GM12891 (cell line): Measurements from ENCODE around the gene TULP3. TPM values are rescaled to one million over a fixed set of nuclear protein-coding genes. Genes with fewer than 3 reads are reported as not detected.

Experiments
- DNase-seq: peaks from one replicate; pipeline ENCODE4 v3.0.0; 2011; ENCODE audit warnings: low spot score; ENCODE audit not compliant: insufficient read length
- FAIRE-seq: peaks from 2 replicates; lab custom pipeline; 2011; peaks lifted over from hg19 to GRCh38; lab: Jason Lieb, UNC
- PAX5 ChIP-seq: IDR thresholded peaks from 2 replicates; pipeline ENCODE4 v1.6.1; 2011; ENCODE audit warnings: low read length, moderate library complexity, mild to moderate bottlenecking; ENCODE audit not compliant: insufficient read depth, severe bottlenecking
- POLR2A ChIP-seq: IDR thresholded peaks from 2 replicates; pipeline ENCODE4 v1.6.1; 2011; ENCODE audit warnings: low read depth, low read length, control low read depth
- POLR2AphosphoS5 ChIP-seq: IDR thresholded peaks from 2 replicates; pipeline ENCODE4 v1.6.1; 2011; ENCODE audit warnings: low read depth, low read length, control low read depth
- POU2F2 ChIP-seq: IDR thresholded peaks from 2 replicates; pipeline ENCODE4 v1.6.1; 2011; ENCODE audit warnings: low read depth, mild to moderate bottlenecking, control low read depth, low read length, moderate library complexity
- SPI1 ChIP-seq: IDR thresholded peaks from 2 replicates; pipeline ENCODE4 v1.6.1; 2011; ENCODE audit warnings: low read depth, low read length, control low read depth
- TAF1 ChIP-seq: IDR thresholded peaks from 2 replicates; pipeline ENCODE4 v1.6.1; 2011; ENCODE audit warnings: low read depth, low read length, control low read depth
- polyA plus RNA-seq: library from polyadenylated mRNA; unstranded; fragments of >200 nt; gene quantifications from one replicate; pipeline ENCODE4 v1.2.1, GENCODE V29; 2012; ENCODE audit warnings: low read depth, missing spikeins, inconsistent platforms; ENCODE audit not compliant: missing spikeins

Gene TULP3, protein sequence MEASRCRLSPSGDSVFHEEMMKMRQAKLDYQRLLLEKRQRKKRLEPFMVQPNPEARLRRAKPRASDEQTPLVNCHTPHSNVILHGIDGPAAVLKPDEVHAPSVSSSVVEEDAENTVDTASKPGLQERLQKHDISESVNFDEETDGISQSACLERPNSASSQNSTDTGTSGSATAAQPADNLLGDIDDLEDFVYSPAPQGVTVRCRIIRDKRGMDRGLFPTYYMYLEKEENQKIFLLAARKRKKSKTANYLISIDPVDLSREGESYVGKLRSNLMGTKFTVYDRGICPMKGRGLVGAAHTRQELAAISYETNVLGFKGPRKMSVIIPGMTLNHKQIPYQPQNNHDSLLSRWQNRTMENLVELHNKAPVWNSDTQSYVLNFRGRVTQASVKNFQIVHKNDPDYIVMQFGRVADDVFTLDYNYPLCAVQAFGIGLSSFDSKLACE
- polyA plus RNA-seq, result 4.9 TPM

DNA sequence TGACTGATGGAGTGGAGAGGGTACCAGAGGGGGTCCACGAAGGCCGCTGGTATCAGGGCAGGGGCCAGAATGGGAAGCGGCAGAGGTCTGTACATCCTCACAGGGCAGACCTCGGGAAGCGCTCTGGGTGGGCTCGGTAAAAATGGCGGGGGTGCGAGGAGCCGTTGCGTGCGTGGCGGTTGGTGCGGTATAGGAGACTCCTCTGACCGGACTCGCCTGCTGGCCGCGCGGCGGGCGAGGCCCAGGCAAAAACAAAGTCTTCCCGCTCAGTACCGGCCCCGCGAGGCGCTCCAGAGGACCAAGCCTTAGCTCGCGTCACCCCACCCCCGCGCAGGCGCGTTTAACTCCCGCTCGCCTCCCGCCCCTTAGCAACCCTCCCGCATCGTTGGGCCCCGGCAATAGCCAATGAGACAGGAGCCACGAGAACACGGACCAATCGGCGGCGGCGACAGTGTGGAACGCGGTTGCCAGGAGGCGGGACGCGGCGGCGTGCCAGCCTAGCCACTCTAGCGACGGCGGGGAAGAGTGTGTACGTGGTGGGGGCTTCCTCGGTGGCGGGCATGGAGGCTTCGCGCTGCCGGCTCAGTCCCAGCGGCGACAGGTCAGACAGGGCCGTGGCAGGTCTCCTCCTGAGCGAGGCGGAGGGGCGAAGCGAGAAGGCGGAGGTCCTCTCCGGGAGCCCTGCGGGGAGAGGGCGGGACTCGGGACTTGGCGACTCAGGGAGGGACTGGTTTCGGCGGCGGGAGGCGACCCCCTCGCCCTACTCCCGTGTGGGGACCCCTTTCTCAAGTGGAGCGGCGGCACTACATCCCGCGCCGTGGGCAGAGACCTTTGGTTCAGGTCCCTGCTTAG lies at the start of gene TULP3:
TULP3 (plus strand) TSS at position 504 of the 852 bp plus-strand sequence; CDS start at position 561, 57 bp downstream.
- DNase-seq (peak; percentile 94), FAIRE-seq (peak; percentile 99)
- TF ChIP-seq PAX5, result no peak
- no peak for TF ChIP-seq SPI1
- TF ChIP-seq POLR2AphosphoS5, result peak; percentile 61; the same call in 1 of the 2 replicates
- no peak; the same call in 1 of the 2 replicates for TF ChIP-seq TAF1
- no peak; the same call in 1 of the 2 replicates for TF ChIP-seq POU2F2
- peak; percentile 42; the same call in 1 of the 2 replicates for TF ChIP-seq POLR2A

DNA sequence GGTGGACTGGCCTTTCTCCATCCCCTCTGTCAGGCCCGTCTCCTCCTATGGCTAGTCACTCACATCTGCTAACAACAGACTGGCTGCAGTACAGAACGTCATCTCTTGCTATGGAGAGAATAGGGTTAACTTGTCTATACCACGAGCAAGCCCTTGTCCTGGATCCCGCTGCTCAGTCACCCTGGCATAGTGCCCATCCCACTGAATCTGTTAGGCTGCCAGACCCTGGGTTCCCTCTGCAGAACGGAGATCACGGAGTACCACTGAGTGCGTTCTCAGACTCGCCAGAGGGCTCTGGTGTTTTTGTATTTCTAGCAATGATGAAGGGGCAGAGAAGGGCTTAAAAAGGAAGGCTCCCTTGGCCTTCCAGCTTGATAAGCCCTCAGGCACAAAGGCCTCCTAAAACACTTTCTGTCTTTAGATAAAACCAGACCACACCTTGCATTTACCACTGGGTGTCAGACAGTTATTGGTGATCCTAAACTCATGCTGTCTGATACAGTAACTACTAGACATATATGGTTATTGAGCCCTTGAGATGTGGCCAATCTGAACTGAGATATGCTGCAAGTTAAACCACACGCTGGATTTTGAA lies 49.5 kb upstream of the TULP3 start:
- DNase-seq (no peak), FAIRE-seq (no peak)

DNA sequence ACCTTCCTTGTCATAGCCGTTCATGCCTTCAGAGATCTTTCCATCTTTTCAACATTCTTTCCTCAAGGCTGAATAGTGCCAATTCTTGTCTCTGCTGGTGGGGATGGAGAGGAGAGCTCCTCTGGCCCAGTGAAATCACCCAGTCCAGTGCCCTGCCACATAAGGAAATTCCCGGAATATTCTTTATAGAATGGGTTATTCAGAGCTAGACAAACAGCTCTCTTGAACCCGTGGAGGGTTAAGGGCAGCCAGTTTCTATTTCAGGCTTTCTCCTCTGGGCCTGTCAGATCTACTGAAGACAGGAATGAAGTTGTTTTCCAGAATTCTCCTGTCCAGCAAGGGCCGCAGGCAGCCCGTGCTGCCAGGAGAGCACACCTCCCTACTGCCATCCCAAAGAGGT lies 47.7 kb upstream of the TULP3 start:
- DNase-seq, result no peak
- FAIRE-seq, result no peak
- TF ChIP-seq PAX5 (no peak), POLR2AphosphoS5 (no peak), POLR2A (no peak), TAF1 (no peak), SPI1 (no peak), POU2F2 (no peak)

More for the DNA sequence above, 49.5 kb upstream of the TULP3 start:
- TF ChIP-seq POLR2A (no peak), POU2F2 (no peak), SPI1 (no peak), TAF1 (no peak), POLR2AphosphoS5 (no peak), PAX5 (no peak)

DNA sequence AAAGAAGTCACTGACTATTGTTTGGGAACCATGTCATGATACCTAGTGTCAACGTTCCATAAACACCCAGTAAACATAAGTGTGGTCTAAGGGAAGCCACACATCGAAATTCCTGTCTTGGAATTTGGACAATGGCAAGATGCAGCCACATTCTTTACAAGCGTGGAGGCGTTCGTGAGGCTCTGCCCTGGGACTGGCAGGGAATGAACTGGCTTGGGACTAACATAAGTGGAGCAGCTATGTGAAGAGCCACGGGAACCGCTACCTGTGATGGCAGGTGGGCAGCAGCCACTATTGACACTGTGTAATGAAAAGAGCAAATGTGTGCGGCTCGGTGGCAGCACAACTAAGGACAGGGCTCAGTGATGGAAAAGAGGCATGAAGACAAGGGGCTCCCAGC lies 45.9 kb upstream of the TULP3 start:
- TF ChIP-seq POLR2A (no peak), PAX5 (no peak), SPI1 (no peak), POU2F2 (no peak), TAF1 (no peak), POLR2AphosphoS5 (no peak)
- DNase-seq, result no peak
- no peak for FAIRE-seq

DNA sequence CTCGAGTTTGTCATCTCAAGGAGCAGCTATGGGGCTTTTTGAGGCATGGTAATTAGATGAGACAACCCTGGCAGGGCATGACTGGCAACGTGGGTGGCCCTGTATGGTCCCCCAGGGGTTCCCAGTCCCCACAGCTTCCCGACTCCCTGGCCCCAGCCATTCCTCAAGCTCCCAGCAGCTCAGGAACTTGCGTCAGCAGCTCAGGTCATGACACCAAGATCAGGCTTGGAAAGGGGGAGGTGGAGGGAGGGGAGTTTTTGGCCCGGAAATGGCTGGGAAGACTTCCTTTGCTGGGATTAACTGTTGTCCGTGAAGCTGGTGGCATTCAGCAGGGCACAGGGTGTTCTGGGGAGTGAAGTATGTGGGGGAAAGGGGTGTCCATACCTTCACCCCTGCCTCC lies 45.4 kb upstream of the TULP3 start:
- no peak for FAIRE-seq
- no peak for DNase-seq
- no peak for TF ChIP-seq POLR2AphosphoS5
- no peak for TF ChIP-seq POU2F2
- TF ChIP-seq PAX5, result no peak

DNA sequence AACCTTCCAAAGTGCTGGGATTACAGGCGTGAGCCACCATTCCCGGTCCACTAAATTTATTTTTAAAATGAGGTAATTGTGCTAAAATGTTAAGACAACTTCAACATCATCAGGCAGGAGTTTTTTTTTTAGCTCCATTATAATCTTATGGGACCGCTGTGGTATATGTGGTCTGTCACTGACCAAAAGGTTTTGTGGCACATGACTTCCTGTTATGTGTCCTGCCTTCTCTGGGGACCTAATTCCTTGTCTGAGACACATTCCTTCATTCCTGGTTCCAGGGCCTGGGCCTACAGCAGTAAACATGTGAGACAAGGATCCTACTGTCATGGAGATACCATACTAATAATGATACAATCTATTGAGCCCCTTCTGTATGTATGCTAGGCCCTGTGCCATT lies 38.8 kb upstream of the TULP3 start:
- DNase-seq (no peak), FAIRE-seq (peak; percentile 13)
- TF ChIP-seq POLR2A, result no peak
- no peak for TF ChIP-seq TAF1
- TF ChIP-seq SPI1, result no peak
- no peak for TF ChIP-seq PAX5

DNA sequence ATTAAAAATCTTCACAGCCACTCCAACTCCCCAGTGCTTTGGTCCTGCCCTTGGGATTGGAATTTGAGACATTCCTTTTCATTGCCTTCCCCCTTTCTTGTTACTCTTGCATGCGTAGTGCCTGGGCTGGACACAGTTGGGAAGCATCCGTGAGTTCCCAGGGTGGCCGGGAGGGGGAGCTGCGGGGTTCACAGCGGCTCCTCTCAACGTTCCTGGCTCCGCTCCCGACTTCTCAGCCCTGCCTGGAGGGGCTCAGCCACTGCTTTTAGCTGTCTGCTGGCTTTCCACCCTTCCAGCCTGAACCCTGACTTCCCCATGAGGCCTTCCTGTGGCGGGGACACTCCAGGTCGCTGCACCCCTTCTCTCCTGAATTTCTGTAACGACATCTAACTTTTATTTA lies 37.1 kb upstream of the TULP3 start:
- FAIRE-seq (peak; percentile 31), DNase-seq (peak; percentile 67)
- TF ChIP-seq SPI1 (no peak), POU2F2 (no peak), PAX5 (no peak), TAF1 (no peak), POLR2AphosphoS5 (no peak), POLR2A (no peak)

DNA sequence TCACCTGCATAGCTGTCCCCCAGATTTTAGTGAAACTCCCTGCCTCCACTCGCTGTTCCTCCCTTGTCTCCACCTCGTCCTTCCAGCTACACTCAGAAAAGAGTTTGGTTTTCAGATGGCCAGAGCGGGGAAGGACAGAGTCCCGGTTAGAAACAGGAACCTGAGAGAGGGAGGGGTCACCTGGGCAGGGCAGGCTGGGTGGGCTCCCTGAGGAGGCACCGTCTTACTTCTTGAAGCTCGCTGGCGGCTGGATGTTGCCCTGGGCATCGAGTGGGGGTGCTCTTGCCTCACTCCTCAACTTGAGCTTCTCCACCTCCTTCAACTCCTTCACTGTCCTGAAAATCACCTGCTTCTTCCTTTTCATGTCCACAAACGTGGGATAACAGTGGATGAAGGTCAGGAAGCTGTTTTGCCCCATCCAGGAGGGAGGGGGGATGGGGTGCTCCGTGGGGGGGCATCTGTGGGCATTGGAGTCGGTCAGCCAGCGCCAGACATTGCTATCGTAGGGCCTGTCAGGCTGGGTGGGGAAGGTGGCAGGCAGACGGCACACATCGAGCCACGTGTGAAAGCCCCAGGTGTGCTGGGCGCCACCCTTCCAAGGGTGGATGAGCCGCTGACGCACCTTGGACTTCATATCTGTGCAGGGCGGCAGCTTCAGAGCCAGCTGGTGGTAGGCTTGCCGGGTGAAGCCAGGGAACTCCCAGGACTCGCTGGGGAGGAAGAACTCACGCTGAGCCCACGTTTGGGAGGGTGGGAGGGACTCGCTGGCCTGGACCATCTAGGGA lies 35.8 kb upstream of the TULP3 start:
- FAIRE-seq (no peak), DNase-seq (no peak)
- TF ChIP-seq POU2F2 (no peak), PAX5 (no peak), SPI1 (no peak), POLR2AphosphoS5 (no peak), TAF1 (no peak), POLR2A (no peak)
